HG02970 (cell line): ENCODE data around the gene LINGO1.

ENCODE experiments used
- ATAC-seq: cut with Tn5 transposase; IDR thresholded peaks from one replicate; pipeline ENCODE4 v1.9.1; 2021; ENCODE audit warnings: mild to moderate bottlenecking, moderate library complexity, moderate number of reproducible peaks; ENCODE audit not compliant: unreplicated experiment, low FRiP score

The LINGO1 gene

GRCh38 chr15:77575203-77575934, 57.3 kb downstream of the LINGO1 start:
- ATAC-seq, result no peak

GRCh38 chr15:77574521-77575202, 58.0 kb downstream of the LINGO1 start:
- ATAC-seq, result no peak

GRCh38 chr15:77573802-77574201, 58.9 kb downstream of the LINGO1 start:
- ATAC-seq, result no peak

- no peak for ATAC-seq
Measured at GRCh38 chr15:77572186-77572585, 60.5 kb downstream of the LINGO1 start.

- no peak for ATAC-seq
Measured at GRCh38 chr15:77571741-77572140, 61.0 kb downstream of the LINGO1 start.

- no peak for ATAC-seq
Measured at GRCh38 chr15:77571181-77571580, 61.5 kb downstream of the LINGO1 start.

GRCh38 chr15:77569729-77570125, 63.0 kb downstream of the LINGO1 start:
- ATAC-seq, result no peak

- ATAC-seq, result no peak
Measured at GRCh38 chr15:77568973-77569728, 63.6 kb downstream of the LINGO1 start.

- ATAC-seq, result no peak
Measured at GRCh38 chr15:77568014-77568972, 64.4 kb downstream of the LINGO1 start.

GRCh38 chr15:77567202-77567601, 65.5 kb downstream of the LINGO1 start:
- ATAC-seq, result no peak

GRCh38 chr15:77566092-77566491, 66.6 kb downstream of the LINGO1 start:
- no peak for ATAC-seq

- no peak for ATAC-seq
Measured at GRCh38 chr15:77565378-77565915, 67.3 kb downstream of the LINGO1 start.

- ATAC-seq, result no peak
Measured at GRCh38 chr15:77564938-77565337, 67.8 kb downstream of the LINGO1 start.

- no peak for ATAC-seq
Measured at GRCh38 chr15:77564341-77564740, 68.4 kb downstream of the LINGO1 start.

- ATAC-seq, result no peak
Measured at GRCh38 chr15:77563623-77564156, 69.0 kb downstream of the LINGO1 start.
